GM23338 (cell line): ENCODE data around the gene ERO1B. TPM values are rescaled to one million over a fixed set of nuclear protein-coding genes. Genes with fewer than 3 reads are reported as not detected.

Experiments used
- ATAC-seq: fragments of 200-7000 bp; cut with Tn5 transposase; 3 replicates; pipeline ENCODE4 v1.9.1; 2020
- DNase-seq: peaks from one replicate; pipeline ENCODE4 v3.0.0-alpha.2; 2015; ENCODE audit warnings: low spot score
- H2AFZ ChIP-seq: fragments of 200-600 bp; sonication (generic); 2 replicates; pipeline ENCODE4 v1.8.0; 2016; ENCODE audit warnings: antibody characterized with exemption, mild to moderate bottlenecking, moderate library complexity
- H3F3A ChIP-seq: fragments of 200-600 bp; sonication (generic); replicated peaks from 2 replicates; pipeline ENCODE4 v1.8.0; 2017; ENCODE audit warnings: antibody characterized with exemption, mixed run types, low read depth
- H3K27ac ChIP-seq: fragments of 200-600 bp; sonication (generic); 2 replicates; pipeline ENCODE4 v1.6.1; 2016; ENCODE audit warnings: low read depth
- H3K27me3 ChIP-seq: fragments of 200-600 bp; sonication (generic); 2 replicates; pipeline ENCODE4 v1.8.0; 2016; ENCODE audit warnings: mild to moderate bottlenecking, mixed run types, moderate library complexity; ENCODE audit not compliant: insufficient read depth
- H3K36me3 ChIP-seq: fragments of 200-600 bp; sonication (generic); 2 replicates; pipeline ENCODE4 v1.8.0; 2016; ENCODE audit warnings: mild to moderate bottlenecking; ENCODE audit not compliant: insufficient read depth
- H3K4me1 ChIP-seq: fragments of 200-600 bp; sonication (generic); 2 replicates; pipeline ENCODE4 v1.8.0; 2016; ENCODE audit warnings: mild to moderate bottlenecking, moderate library complexity; ENCODE audit not compliant: insufficient read depth
- H3K4me2 ChIP-seq: fragments of 200-600 bp; sonication (generic); 2 replicates; pipeline ENCODE4 v1.7.1; 2017; ENCODE audit warnings: mixed run types
- H3K4me3 ChIP-seq: fragments of 200-600 bp; sonication (generic); 2 replicates; pipeline ENCODE4 v1.6.1; 2016; ENCODE audit warnings: mixed run types
- H3K79me2 ChIP-seq: fragments of 200-600 bp; sonication (generic); replicated peaks from 2 replicates; pipeline ENCODE4 v1.8.0; 2017; ENCODE audit warnings: mild to moderate bottlenecking; ENCODE audit not compliant: insufficient read depth
- H3K9me2 ChIP-seq: fragments of 200-600 bp; sonication (generic); 2 replicates; pipeline ENCODE4 v1.8.0; 2017; ENCODE audit not compliant: insufficient read depth
- H4K20me1 ChIP-seq: fragments of 200-600 bp; sonication (generic); replicated peaks from 2 replicates; pipeline ENCODE4 v1.8.0; 2017; ENCODE audit warnings: mild to moderate bottlenecking; ENCODE audit not compliant: insufficient read depth
- H3K27ac Mint-ChIP-seq: 2 replicates; pipeline ENCODE4 v1.8.0; 2020; ENCODE audit warnings: inconsistent platforms, mild to moderate bottlenecking, moderate library complexity, mixed read lengths
- H3K27me3 Mint-ChIP-seq: 3 replicates; pipeline ENCODE4 v1.8.0; 2022; ENCODE audit warnings: low read depth, mild to moderate bottlenecking, moderate library complexity, mixed read lengths, inconsistent platforms; ENCODE audit not compliant: insufficient read depth, poor library complexity
- H3K36me3 Mint-ChIP-seq: 3 replicates; pipeline ENCODE4 v1.8.0; 2021; ENCODE audit warnings: low read depth, mild to moderate bottlenecking, inconsistent platforms, moderate library complexity, mixed read lengths
- H3K4me1 Mint-ChIP-seq: 3 replicates; pipeline ENCODE4 v1.8.0; 2020; ENCODE audit warnings: mild to moderate bottlenecking, inconsistent platforms, mixed read lengths
- H3K4me3 Mint-ChIP-seq: 3 replicates; pipeline ENCODE4 v1.8.0; 2021; ENCODE audit warnings: moderate library complexity, mild to moderate bottlenecking, inconsistent platforms, mixed read lengths
- H3K9me3 Mint-ChIP-seq: 3 replicates; pipeline ENCODE4 v1.8.0; 2020; ENCODE audit warnings: moderate library complexity, mild to moderate bottlenecking, inconsistent platforms, mixed read lengths
- CREB1 ChIP-seq: fragments of 250-450 bp; sonication (Bioruptor Pico); IDR thresholded peaks from 2 replicates; pipeline ENCODE4 v1.5.0; 2020; ENCODE audit warnings: low read depth, mild to moderate bottlenecking, moderate library complexity
- EZH2 ChIP-seq: fragments of 200-600 bp; sonication (generic); IDR thresholded peaks from one replicate; pipeline ENCODE4 v1.8.0; 2017; ENCODE audit warnings: antibody characterized with exemption, mild to moderate bottlenecking, low read depth; ENCODE audit not compliant: unreplicated experiment
- EZH2phosphoT487 ChIP-seq: fragments of 200-600 bp; sonication (generic); IDR thresholded peaks from one replicate; pipeline ENCODE4 v1.8.1; 2018; ENCODE audit warnings: antibody characterized with exemption; ENCODE audit not compliant: unreplicated experiment
- JUNB ChIP-seq: IDR thresholded peaks from one replicate; pipeline ENCODE4 v1.6.1; 2016; ENCODE audit warnings: antibody characterized with exemption; ENCODE audit not compliant: unreplicated experiment
- NANOG ChIP-seq: IDR thresholded peaks from 2 replicates; pipeline ENCODE4 v1.6.1; 2016; ENCODE audit warnings: antibody characterized with exemption, borderline replicate concordance
- POLR2AphosphoS5 ChIP-seq: IDR thresholded peaks from 2 replicates; pipeline ENCODE4 v1.6.1; 2016; ENCODE audit warnings: antibody characterized with exemption, low read depth
- STAT1 ChIP-seq: IDR thresholded peaks from one replicate; pipeline ENCODE4 v1.6.1; 2016; ENCODE audit warnings: antibody characterized with exemption; ENCODE audit not compliant: unreplicated experiment
- ZNF114 ChIP-seq: fragments of 250-450 bp; sonication (Bioruptor Pico); IDR thresholded peaks from 2 replicates; pipeline ENCODE4 v1.5.0; 2020; ENCODE audit warnings: mild to moderate bottlenecking, moderate library complexity
- ZNF331 ChIP-seq: fragments of 250-450 bp; sonication (Bioruptor Pico); IDR thresholded peaks from 2 replicates; pipeline ENCODE4 v1.5.0; 2020; ENCODE audit warnings: low read depth, mild to moderate bottlenecking, moderate library complexity
- polyA plus RNA-seq: library from polyadenylated mRNA; unstranded; fragments of >200 nt; fragmentation: Nextera tagmentation; extraction: Ambion mirVana; gene quantifications from 2 replicates; pipeline ENCODE4 v1.2.1, GENCODE V29; 2016
- total RNA-seq: library from RNA; depleted of rRNA; stranded (reverse); fragments of >200 nt; shearing (Covaris generic); gene quantifications from 2 replicates; pipeline ENCODE4 v1.2.3, GENCODE V29; 2014
- TF ChIP-seq, protein P1 (sequence below), 2 experiments: fragments of 200-600 bp in 1 of 2; sonication (generic) in 1 of 2; conservative IDR thresholded peaks; 2 replicates each; pipeline versions ENCODE4 v1.5.1 to v1.6.1; 2016 to 2017; ENCODE audit warnings: antibody characterized with exemption in 2 of 2, low read depth in 2 of 2, mild to moderate bottlenecking in 2 of 2, moderate library complexity in 1 of 2
- TF ChIP-seq, protein P2 (sequence below): IDR thresholded peaks from one replicate; pipeline ENCODE4 v1.6.1; 2018; ENCODE audit warnings: antibody characterized with exemption; ENCODE audit not compliant: unreplicated experiment
- TF ChIP-seq, protein P3 (sequence below): fragments of 250-450 bp; sonication (Bioruptor Pico); IDR thresholded peaks from 2 replicates; pipeline ENCODE4 v1.5.0; 2020; ENCODE audit warnings: mild to moderate bottlenecking, moderate library complexity
- TF ChIP-seq, protein P4 (sequence below): IDR thresholded peaks from 2 replicates; pipeline ENCODE4 v1.6.1; 2016; ENCODE audit warnings: antibody characterized with exemption

The ERO1B gene
- total and polyA plus RNA-seq, 2 experiments from 2014 or later: 2.4 to 3.6 TPM

DNA sequence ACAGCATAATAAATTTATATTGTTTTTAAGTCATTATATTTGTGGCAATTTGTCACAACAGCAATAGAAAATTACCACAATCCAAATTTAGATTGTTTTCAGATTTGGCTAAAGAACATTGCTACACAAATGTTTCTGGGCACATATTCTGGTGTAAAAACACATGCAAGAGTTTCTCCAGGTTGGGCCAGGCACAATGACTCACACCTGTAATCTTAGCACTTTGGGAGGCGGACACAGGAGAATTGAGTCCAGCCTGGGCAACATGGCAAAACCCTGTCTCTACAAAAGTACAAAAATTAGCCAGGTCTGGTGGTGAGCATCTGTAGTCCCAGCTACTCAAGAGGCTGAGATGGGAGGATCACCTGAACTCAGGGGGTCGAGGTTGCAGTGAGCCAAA is 8.4 kb downstream of the ERO1B start:
- Mint-ChIP-seq H3K9me3 (no peaks in the 10 kb centered on the region), H3K27ac (no peak overlapping the region), H3K27me3 (no peaks in the 10 kb centered on the region), H3K4me3 (no peak overlapping the region), H3K4me1 (no peaks in the 10 kb centered on the region), H3K36me3 (no peaks in the 10 kb centered on the region; the same call in 2 of the 3 replicates)
- TF ChIP-seq ZNF331 (CRISPR knock-in tag): no peak
- no peak for TF ChIP-seq NANOG
- TF ChIP-seq ZNF114 (CRISPR knock-in tag): no peak
- TF ChIP-seq, protein P1, sequence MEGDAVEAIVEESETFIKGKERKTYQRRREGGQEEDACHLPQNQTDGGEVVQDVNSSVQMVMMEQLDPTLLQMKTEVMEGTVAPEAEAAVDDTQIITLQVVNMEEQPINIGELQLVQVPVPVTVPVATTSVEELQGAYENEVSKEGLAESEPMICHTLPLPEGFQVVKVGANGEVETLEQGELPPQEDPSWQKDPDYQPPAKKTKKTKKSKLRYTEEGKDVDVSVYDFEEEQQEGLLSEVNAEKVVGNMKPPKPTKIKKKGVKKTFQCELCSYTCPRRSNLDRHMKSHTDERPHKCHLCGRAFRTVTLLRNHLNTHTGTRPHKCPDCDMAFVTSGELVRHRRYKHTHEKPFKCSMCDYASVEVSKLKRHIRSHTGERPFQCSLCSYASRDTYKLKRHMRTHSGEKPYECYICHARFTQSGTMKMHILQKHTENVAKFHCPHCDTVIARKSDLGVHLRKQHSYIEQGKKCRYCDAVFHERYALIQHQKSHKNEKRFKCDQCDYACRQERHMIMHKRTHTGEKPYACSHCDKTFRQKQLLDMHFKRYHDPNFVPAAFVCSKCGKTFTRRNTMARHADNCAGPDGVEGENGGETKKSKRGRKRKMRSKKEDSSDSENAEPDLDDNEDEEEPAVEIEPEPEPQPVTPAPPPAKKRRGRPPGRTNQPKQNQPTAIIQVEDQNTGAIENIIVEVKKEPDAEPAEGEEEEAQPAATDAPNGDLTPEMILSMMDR (conservative IDR thresholded peaks at IDR 0.05; ENCODE audit: low read depth in 2 of 2): no peak
- TF ChIP-seq STAT1: no peak
- TF ChIP-seq, protein P2, sequence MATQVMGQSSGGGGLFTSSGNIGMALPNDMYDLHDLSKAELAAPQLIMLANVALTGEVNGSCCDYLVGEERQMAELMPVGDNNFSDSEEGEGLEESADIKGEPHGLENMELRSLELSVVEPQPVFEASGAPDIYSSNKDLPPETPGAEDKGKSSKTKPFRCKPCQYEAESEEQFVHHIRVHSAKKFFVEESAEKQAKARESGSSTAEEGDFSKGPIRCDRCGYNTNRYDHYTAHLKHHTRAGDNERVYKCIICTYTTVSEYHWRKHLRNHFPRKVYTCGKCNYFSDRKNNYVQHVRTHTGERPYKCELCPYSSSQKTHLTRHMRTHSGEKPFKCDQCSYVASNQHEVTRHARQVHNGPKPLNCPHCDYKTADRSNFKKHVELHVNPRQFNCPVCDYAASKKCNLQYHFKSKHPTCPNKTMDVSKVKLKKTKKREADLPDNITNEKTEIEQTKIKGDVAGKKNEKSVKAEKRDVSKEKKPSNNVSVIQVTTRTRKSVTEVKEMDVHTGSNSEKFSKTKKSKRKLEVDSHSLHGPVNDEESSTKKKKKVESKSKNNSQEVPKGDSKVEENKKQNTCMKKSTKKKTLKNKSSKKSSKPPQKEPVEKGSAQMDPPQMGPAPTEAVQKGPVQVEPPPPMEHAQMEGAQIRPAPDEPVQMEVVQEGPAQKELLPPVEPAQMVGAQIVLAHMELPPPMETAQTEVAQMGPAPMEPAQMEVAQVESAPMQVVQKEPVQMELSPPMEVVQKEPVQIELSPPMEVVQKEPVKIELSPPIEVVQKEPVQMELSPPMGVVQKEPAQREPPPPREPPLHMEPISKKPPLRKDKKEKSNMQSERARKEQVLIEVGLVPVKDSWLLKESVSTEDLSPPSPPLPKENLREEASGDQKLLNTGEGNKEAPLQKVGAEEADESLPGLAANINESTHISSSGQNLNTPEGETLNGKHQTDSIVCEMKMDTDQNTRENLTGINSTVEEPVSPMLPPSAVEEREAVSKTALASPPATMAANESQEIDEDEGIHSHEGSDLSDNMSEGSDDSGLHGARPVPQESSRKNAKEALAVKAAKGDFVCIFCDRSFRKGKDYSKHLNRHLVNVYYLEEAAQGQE: no peak
- TF ChIP-seq, protein P3, sequence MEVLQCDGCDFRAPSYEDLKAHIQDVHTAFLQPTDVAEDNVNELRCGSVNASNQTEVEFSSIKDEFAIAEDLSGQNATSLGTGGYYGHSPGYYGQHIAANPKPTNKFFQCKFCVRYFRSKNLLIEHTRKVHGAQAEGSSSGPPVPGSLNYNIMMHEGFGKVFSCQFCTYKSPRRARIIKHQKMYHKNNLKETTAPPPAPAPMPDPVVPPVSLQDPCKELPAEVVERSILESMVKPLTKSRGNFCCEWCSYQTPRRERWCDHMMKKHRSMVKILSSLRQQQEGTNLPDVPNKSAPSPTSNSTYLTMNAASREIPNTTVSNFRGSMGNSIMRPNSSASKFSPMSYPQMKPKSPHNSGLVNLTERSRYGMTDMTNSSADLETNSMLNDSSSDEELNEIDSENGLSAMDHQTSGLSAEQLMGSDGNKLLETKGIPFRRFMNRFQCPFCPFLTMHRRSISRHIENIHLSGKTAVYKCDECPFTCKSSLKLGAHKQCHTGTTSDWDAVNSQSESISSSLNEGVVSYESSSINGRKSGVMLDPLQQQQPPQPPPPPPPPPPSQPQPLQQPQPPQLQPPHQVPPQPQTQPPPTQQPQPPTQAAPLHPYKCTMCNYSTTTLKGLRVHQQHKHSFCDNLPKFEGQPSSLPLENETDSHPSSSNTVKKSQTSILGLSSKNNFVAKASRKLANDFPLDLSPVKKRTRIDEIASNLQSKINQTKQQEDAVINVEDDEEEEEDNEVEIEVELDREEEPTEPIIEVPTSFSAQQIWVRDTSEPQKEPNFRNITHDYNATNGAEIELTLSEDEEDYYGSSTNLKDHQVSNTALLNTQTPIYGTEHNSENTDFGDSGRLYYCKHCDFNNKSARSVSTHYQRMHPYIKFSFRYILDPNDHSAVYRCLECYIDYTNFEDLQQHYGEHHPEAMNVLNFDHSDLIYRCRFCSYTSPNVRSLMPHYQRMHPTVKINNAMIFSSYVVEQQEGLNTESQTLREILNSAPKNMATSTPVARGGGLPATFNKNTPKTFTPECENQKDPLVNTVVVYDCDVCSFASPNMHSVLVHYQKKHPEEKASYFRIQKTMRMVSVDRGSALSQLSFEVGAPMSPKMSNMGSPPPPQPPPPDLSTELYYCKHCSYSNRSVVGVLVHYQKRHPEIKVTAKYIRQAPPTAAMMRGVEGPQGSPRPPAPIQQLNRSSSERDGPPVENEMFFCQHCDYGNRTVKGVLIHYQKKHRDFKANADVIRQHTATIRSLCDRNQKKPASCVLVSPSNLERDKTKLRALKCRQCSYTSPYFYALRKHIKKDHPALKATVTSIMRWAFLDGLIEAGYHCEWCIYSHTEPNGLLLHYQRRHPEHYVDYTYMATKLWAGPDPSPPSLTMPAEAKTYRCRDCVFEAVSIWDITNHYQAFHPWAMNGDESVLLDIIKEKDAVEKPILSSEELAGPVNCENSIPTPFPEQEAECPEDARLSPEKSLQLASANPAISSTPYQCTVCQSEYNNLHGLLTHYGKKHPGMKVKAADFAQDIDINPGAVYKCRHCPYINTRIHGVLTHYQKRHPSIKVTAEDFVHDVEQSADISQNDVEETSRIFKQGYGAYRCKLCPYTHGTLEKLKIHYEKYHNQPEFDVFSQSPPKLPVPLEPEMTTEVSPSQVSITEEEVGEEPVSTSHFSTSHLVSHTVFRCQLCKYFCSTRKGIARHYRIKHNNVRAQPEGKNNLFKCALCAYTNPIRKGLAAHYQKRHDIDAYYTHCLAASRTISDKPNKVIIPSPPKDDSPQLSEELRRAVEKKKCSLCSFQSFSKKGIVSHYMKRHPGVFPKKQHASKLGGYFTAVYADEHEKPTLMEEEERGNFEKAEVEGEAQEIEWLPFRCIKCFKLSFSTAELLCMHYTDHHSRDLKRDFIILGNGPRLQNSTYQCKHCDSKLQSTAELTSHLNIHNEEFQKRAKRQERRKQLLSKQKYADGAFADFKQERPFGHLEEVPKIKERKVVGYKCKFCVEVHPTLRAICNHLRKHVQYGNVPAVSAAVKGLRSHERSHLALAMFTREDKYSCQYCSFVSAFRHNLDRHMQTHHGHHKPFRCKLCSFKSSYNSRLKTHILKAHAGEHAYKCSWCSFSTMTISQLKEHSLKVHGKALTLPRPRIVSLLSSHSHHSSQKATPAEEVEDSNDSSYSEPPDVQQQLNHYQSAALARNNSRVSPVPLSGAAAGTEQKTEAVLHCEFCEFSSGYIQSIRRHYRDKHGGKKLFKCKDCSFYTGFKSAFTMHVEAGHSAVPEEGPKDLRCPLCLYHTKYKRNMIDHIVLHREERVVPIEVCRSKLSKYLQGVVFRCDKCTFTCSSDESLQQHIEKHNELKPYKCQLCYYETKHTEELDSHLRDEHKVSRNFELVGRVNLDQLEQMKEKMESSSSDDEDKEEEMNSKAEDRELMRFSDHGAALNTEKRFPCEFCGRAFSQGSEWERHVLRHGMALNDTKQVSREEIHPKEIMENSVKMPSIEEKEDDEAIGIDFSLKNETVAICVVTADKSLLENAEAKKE: no peak
- no peak for TF ChIP-seq EZH2
- TF ChIP-seq, protein P4, sequence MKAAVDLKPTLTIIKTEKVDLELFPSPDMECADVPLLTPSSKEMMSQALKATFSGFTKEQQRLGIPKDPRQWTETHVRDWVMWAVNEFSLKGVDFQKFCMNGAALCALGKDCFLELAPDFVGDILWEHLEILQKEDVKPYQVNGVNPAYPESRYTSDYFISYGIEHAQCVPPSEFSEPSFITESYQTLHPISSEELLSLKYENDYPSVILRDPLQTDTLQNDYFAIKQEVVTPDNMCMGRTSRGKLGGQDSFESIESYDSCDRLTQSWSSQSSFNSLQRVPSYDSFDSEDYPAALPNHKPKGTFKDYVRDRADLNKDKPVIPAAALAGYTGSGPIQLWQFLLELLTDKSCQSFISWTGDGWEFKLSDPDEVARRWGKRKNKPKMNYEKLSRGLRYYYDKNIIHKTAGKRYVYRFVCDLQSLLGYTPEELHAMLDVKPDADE: no peak
- TF ChIP-seq JUNB: no peak
- no peak for TF ChIP-seq POLR2AphosphoS5
- no peak for TF ChIP-seq EZH2phosphoT487
- TF ChIP-seq CREB1 (CRISPR knock-in tag): no peak
- Histone ChIP-seq H3K79me2 (no peaks in the 10 kb centered on the region), H3K4me3 (no peak overlapping the region), H3K36me3 (no peaks in the 10 kb centered on the region), H2AFZ (no peak overlapping the region), H3K27me3 (no peaks in the 10 kb centered on the region), H3K9me2 (no peaks in the 10 kb centered on the region), H3F3A (no peaks in the 10 kb centered on the region), H3K4me1 (no peaks in the 10 kb centered on the region), H4K20me1 (no peaks in the 10 kb centered on the region), H3K27ac (no peak overlapping the region), H3K4me2 (no peak overlapping the region)
- ATAC-seq: no peak
- DNase-seq: no peak
